Fibroblast of skin of back (primary cell): ENCODE results near the gene SLC45A3.
A peak's percentile ranks its signal among the peaks of the same experiment; 100 is the strongest.

ENCODE experiments used
- DNase-seq: peaks from one replicate; pipeline ENCODE4 v3.0.0-alpha.2; 2013

Gene SLC45A3

DNA sequence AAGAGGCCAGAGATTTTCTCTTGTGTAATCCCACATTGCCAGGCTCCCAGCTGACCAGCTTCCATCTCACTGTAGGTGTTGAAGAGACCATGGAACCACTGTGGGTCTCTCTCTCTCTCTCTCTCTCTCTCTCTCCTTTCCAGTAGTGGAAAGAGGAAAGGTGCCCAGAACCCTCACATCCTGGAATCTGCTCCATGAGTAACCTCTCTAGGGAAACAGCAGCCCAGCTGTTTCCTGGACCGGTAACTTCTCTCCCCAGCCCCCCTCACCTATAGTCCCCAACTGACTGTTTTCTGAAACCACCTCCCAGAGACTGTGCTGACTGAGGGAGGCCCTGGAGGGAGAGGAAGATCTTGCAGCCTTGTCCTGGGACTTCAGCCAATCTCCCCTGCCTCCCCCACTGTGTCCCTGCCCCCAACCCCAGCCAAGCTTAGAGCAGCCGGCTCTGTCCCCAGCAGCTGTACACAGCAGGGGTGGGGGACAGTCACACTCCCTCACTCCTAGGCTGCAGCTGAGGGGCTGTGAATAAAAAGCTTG is 20.6 kb upstream of the SLC45A3 start:
- DNase-seq: peak; percentile 38

GRCh38 chr1:205699416-205699815 is 19.1 kb upstream of the SLC45A3 start:
- no peak for DNase-seq

GRCh38 chr1:205698921-205699320 is 18.6 kb upstream of the SLC45A3 start:
- no peak for DNase-seq

GRCh38 chr1:205693421-205693991 is 13.2 kb upstream of the SLC45A3 start:
- DNase-seq: no peak

DNA sequence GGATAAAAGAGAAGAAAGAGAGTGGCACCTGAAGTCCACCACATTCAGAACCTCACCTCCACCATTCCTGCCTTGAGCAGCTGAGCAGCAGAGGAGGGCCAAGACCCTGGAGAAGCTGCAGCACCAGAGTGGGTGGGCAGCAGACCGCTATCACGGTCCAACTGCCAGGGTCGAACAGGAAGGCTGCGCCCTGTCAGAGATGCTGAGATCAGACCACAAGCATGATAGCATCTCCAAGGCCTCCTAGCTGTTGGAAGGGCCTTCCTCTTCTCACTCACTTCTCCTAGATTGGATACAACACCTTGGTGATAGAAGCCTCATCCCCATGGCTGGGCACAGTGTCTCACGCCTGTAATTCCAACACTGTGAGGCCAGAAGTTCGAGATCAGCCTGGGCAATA is 12.1 kb upstream of the SLC45A3 start:
- DNase-seq: no peak

- DNase-seq: no peak
Measured at GRCh38 chr1:205690122-205690756, 9.9 kb upstream of the SLC45A3 start.

DNA sequence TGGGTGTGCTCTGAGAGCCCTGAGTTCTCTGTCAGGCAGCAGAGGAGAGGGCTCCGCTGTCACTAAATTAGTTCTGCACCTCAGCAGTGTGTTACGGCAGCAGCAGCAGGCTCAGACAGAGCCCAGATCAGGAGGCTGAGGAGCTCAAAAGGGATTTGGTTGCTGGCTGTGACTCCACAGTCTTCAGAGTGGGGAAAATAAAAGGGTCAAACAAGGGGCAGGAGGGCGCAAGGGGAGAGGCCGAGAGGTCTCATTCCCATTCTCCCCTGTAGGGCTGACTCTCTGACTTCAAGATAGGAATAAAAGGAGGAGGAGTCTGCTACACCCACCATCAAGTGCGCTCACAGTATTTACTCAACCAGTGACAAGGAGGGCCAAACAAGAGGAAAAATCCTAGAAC is 9.2 kb upstream of the SLC45A3 start:
- no peak for DNase-seq

- DNase-seq: no peak
Measured at GRCh38 chr1:205688171-205689080, 8.1 kb upstream of the SLC45A3 start.

- DNase-seq: no peak
Measured at GRCh38 chr1:205687242-205687641, 6.9 kb upstream of the SLC45A3 start.

GRCh38 chr1:205681364-205681763 is 1.1 kb upstream of the SLC45A3 start:
- no peak for DNase-seq

- no peak for DNase-seq
Measured at GRCh38 chr1:205678286-205679111, 1.8 kb downstream of the SLC45A3 start.

DNA sequence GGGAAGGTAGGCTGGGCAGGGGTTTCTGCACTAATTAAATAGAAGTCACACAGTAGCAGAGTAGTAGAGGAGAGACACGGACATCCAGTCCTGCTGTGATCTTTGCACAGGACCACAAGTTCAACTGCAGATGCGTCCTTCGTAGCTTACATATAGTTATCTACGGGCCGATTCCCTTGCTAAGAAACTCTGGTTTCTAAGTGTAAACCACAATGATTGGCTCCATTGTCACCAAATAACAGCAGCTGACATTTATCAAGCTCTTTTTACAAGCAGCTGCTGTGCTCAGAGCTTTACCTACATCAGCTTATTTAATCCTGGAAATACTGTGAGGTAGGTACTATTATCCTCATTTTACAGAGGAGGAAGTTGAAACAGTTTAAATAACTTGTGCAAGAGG is 3.1 kb downstream of the SLC45A3 start:
- no peak for DNase-seq

GRCh38 chr1:205676597-205676996 is 3.7 kb downstream of the SLC45A3 start:
- DNase-seq: no peak

- DNase-seq: no peak
Measured at GRCh38 chr1:205676002-205676401, 4.3 kb downstream of the SLC45A3 start.

DNA sequence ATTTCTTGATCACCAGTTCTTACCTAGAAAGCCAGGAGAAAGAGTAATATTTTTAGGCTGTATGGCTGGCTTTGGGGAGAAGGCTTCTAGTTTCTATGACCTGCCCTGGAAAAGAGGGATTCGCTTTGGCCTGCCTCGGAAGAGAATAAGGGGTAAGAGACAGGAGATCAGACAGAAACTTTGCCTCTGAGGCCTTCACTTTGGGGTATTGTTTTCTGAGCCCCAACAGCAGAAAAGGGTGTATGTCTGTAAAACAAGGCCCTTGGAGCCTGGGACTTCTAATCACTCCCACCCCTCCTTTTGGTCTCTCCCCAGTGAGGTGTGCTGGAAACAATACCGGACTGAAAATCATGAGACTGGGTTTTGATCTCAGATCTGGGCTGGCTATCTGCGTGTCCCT is 5.1 kb downstream of the SLC45A3 start:
- DNase-seq: no peak

GRCh38 chr1:205672970-205673369 is 7.3 kb downstream of the SLC45A3 start:
- no peak for DNase-seq

DNA sequence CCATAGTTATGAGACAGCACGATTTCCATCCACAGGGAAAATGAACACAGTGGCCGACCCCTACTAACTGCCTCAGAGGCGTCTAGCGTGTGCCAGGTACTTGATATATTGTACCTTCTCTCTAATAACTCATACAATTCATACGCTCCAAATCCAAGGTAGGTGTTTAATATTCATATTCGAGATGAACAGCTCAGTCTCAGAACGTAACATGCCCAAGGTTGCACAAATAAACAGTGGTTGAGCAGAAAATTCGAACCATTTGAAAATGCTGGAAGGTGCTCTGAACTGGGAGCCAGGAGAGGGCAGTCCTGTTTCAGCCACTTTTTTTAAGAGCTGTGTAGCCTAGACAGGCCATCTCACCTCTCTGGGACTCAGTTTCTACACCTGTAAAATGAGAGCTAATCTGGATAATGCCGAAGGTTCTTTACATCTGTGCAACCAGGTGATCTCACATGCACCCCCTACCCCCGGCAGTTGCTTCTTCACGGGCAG is 7.9 kb downstream of the SLC45A3 start:
- no peak for DNase-seq

DNA sequence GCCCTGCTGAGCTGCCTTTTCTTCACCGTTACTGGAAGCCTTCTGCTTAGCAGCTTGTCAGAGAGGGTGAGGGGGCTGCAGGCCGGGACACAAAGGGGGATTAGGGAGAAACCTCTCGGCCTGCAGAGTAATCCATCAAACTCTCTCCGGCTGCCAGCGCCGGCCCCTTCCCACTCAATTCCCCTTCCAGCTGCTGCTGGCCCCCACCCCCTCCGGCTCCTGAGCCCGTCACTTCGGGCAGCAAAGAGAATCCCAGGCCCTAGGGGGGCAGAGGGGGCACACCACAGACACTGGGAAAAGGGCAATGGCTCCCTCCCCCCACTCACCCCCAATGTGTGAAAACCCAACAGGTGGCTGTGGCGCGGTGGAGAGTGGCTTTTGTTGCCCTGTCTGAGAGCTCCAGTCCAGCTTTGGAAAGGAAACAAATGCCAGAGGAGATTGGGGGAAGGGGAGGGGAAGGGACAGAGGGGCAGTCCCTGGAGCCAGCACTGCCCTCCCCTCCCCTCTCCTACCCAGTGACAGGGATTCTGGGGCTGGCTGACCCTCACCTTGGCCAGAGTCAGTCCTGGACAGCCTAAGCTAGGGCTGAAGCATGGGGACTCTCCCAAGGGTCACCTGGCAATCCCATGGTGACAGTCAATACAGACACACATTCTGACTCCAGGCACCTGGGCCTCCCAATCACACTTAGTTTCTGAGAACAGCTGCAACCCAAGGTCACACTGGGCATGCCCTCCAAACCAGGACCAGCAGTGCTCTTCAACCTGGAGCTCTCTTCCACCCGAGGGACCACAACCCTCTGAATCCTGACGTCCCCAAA is 9.5 kb downstream of the SLC45A3 start:
- no peak for DNase-seq

DNA sequence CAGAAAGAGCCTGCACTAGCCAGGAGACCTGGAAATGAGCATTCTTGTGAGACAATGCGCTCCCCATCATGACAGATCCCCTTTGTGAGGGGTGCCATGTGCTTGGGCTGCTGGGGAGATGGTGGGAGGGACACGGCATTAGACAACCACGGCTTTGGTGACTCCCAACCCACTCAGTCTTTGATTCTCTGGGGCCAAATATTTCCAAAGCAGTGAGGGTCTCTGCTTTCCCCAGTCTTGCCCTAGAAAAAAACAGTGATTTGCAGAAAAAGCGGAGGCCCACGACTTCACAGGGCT is 10.2 kb downstream of the SLC45A3 start:
- no peak for DNase-seq

- DNase-seq: peak; percentile 12
Measured at GRCh38 chr1:205669341-205670149, 10.8 kb downstream of the SLC45A3 start.

DNA sequence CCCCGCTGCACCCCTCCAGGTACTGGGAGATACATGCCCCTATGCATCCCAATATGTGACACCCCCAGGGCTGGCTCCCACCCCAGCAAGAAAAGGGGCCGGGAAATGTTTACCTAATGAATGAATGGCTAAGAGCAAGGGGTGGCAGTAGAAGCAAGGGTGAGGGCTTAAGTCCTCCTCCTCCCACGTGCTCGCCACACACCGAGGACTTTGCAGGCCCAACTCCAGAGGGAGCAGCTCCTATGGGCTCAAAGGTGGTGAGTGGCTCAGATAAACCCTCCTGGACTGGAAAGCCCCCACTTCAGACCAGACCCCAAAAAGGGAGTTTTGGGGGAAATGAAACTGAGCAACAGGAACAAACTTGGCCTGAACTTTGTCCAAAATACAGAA is 11.4 kb downstream of the SLC45A3 start:
- no peak for DNase-seq
